GM12872 (cell line): Measurements from ENCODE around the gene ZNF280D.

Source experiments
- CTCF ChIP-seq: IDR thresholded peaks from 3 replicates; pipeline ENCODE4 v1.5.1; 2011; ENCODE audit warnings: low read depth, mild to moderate bottlenecking, low read length, moderate library complexity; ENCODE audit not compliant: insufficient read depth

ZNF280D gene

DNA sequence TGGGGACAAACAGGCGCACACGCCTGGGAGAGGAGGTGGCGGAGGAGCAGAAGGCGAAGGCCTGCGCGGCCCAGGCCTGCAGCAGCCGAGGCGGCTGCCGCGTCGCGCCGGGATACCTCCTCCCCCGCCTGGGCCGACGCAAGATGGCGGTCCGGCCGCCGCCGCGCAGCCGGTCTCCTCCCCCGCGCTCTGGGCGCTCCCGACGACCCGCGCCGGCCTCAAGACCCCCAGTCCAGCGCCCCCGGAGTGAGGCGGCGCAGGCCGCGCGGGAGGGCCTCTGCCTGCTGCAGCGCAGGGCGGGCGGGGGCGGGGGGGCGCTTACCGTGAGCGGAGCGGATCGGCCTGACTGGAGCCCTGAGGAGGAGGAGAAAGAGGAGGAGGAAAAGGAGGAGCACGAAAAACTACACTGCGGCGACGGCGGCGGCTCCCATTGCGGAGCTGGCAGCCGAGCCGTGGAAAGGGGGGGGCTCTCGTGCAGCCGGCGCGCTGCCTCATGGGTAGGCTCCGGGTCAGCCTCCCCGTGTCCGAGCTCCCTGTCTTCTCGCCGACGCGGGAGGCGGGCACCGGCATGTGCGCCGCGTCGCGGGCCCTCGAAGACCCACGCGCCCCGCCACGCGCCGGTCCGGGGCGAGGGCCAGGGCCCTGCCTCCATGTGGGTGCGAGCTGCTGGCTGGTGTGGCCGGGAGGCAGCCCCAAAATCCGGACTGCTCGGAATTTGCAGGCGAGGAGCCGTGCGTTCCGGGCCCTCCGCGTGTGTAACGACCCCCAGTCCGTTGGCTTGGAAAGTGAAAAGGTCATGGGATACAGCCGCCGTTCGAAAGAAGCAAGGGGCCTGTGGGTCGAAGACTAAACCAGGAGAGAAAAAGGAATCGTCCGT, at the start of gene ZNF280D:
ZNF280D (minus strand) TSS at position 374 of the 877 bp plus-strand sequence. CDS start 26,400 bp downstream, outside the sequence.
- TF ChIP-seq CTCF, result no peak

DNA sequence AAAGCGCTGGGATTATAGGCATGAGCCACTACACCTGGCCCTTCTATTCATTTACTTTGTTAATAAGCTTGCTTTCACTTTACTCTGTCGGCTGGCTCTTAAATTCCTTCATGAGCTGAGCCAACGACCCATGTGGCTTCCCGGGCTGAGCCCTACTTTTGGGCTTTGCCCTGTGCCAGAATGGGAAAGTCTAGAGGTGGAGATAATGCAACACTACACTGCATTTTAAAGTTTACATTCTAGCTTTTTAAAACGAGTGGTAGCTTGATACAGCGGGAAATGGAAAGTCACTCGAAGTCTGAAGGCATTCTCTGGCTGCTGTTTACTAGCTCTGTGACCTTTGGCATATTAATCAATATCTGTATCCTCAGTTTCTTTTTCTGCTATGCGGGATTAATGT, 49.0 kb upstream of the ZNF280D start:
- no peak for TF ChIP-seq CTCF

DNA sequence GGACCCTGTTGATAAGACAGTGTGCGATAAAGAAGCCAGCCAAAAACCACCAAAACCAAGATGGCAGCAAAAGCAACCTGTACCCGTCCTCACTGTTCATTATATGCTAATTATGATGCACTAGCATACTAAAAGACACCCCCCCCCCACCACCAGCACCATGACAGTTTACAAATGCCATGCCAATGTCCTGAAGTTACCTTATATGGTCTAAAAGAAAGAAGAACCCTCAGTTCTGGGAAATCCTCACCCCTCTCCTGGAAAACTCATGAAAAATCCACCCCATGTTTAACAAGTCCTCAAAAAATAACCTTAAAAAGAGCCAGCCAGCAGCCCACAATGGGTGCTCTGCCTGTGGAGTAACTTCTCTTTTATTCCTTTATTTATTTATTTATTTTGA, 48.4 kb upstream of the ZNF280D start:
- no peak for TF ChIP-seq CTCF

DNA sequence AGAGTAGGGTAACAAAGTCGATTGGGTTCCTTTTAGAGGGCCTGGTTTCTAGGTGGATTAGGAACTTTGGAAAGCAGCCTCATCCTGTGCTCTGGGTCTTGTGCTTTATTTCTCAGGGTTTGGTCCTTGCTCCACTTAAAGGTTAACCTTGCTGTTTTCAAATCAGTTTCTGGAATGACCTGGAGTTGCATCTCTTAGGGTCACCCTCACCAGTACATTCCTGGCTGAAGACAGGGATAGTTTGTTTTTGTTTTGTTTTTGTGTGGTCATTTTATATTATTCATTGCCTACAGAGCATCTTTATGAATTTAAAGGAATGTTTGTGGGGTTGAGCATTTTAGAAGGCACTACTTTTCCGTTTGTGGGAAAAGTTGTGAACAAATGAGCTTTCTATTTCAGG, 45.5 kb upstream of the ZNF280D start:
- no peak for TF ChIP-seq CTCF

DNA sequence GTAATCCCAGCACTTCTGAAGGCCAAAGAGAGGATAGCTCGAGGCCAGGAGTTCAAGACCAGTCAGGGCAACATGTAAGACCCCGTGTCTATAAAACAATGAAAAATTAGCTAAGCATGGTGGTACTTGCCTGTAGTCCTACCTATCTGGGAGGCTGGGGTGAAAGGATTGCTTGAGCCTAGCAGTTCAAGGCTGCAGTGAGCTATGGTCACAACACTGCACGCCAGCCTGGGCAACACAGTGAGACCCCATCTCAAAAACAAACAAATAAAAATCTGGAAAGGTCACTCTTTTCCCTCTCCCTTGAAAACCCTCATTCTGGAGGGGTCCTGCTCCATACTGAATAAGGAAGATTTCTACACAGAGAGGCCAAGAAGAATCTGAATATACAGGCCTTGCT, 43.5 kb upstream of the ZNF280D start:
- no peak for TF ChIP-seq CTCF

DNA sequence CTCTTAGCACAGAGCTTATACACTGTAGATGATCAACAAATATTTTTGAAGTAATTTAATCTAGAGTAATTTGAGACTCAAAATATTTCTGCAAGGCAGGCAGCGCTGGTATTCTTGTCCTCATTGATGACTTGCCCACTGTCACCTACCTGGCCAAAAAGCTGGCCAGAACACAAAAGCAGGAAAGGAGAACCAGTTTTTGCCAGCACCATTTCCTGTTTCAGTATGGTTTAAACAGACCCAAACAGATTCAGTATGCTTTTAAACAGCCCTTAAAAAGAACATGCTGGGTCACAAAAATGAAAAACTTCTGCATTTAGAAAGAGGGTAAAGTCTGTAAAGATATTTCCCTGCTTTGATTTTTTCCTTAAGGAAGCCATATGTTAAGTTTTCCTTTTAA, 42.3 kb upstream of the ZNF280D start:
- no peak for TF ChIP-seq CTCF

- no peak for TF ChIP-seq CTCF
Measured at GRCh38 chr15:56774356-56774755, 41.0 kb upstream of the ZNF280D start.
